Trophoblast cell (in vitro differentiated cells and primary cell): Measurements from ENCODE around the gene PDZK1.

Source experiments
- DNase-seq, 2 donors: peaks; one replicate each; pipeline ENCODE4 v3.0.0-alpha.2; 2016
- H2AFZ ChIP-seq: 2 replicates; pipeline ENCODE4 v1.6.1; 2013; ENCODE audit warnings: low read length, moderate library complexity, mild to moderate bottlenecking; ENCODE audit not compliant: insufficient read depth, poor library complexity
- H2AK5ac ChIP-seq: 2 replicates; pipeline ENCODE4 v1.6.1; 2013; ENCODE audit warnings: mild to moderate bottlenecking, low read length
- H2BK120ac ChIP-seq: 2 replicates; pipeline ENCODE4 v1.6.1; 2013; ENCODE audit warnings: low read length, mild to moderate bottlenecking, moderate library complexity; ENCODE audit not compliant: insufficient read depth, poor library complexity
- H2BK12ac ChIP-seq: 2 replicates; pipeline ENCODE4 v1.6.1; 2013; ENCODE audit warnings: mild to moderate bottlenecking, low read length, moderate library complexity
- H2BK5ac ChIP-seq: 2 replicates; pipeline ENCODE4 v1.6.1; 2013; ENCODE audit warnings: low read length, low read depth, moderate library complexity, mild to moderate bottlenecking; ENCODE audit not compliant: poor library complexity
- H3K14ac ChIP-seq: 2 replicates; pipeline ENCODE4 v1.6.1; 2013; ENCODE audit warnings: mild to moderate bottlenecking, low read length
- H3K18ac ChIP-seq: 2 replicates; pipeline ENCODE4 v1.6.1; 2013; ENCODE audit warnings: mild to moderate bottlenecking, low read length
- H3K23ac ChIP-seq: 2 replicates; pipeline ENCODE4 v1.6.1; 2013; ENCODE audit warnings: low read length
- H3K27ac ChIP-seq: 2 replicates; pipeline ENCODE4 v1.5.1; 2013; ENCODE audit warnings: low read depth, mild to moderate bottlenecking, inconsistent platforms, low read length, moderate library complexity
- H3K27me3 ChIP-seq: 2 replicates; pipeline ENCODE4 v1.6.1; 2013; ENCODE audit warnings: inconsistent platforms, mild to moderate bottlenecking, low read length, moderate library complexity; ENCODE audit not compliant: insufficient read depth
- H3K36me3 ChIP-seq, 2 experiments: 1 replicate in 1 of 2; 2 replicates in 1 of 2; pipeline ENCODE4 v1.6.1; 2013; ENCODE audit warnings: low read length in 2 of 2, mild to moderate bottlenecking in 2 of 2, moderate library complexity in 1 of 2; ENCODE audit not compliant: insufficient read depth in 2 of 2, control insufficient read depth in 1 of 2
- H3K4ac ChIP-seq: 2 replicates; pipeline ENCODE4 v1.6.1; 2013; ENCODE audit warnings: low read depth, mild to moderate bottlenecking, low read length, moderate library complexity
- H3K4me1 ChIP-seq, 2 experiments: 1 replicate in 1 of 2; 2 replicates in 1 of 2; pipeline ENCODE4 v1.6.1; 2013; ENCODE audit warnings: low read length in 2 of 2, mild to moderate bottlenecking in 2 of 2, moderate library complexity in 1 of 2; ENCODE audit not compliant: insufficient read depth in 2 of 2, control insufficient read depth in 1 of 2
- H3K4me2 ChIP-seq: 2 replicates; pipeline ENCODE4 v1.6.1; 2013; ENCODE audit warnings: inconsistent platforms, mild to moderate bottlenecking, low read length, moderate library complexity
- H3K4me3 ChIP-seq: 2 replicates; pipeline ENCODE4 v1.5.1; 2013; ENCODE audit warnings: mild to moderate bottlenecking, low read depth, low read length, inconsistent platforms
- H3K79me1 ChIP-seq: one replicate; pipeline ENCODE4 v1.6.1; 2013; ENCODE audit warnings: low read length
- H3K79me2 ChIP-seq: 2 replicates; pipeline ENCODE4 v1.6.1; 2013; ENCODE audit warnings: low read length, mild to moderate bottlenecking; ENCODE audit not compliant: control insufficient read depth, insufficient read depth, poor library complexity
- H3K9ac ChIP-seq: 2 replicates; pipeline ENCODE4 v1.6.1; 2013; ENCODE audit warnings: mild to moderate bottlenecking, low read length
- H3K9me3 ChIP-seq: 2 replicates; pipeline ENCODE4 v1.6.1; 2013; ENCODE audit warnings: low read depth, mild to moderate bottlenecking, control low read depth, inconsistent platforms, low read length; ENCODE audit not compliant: insufficient read depth
- H4K12ac ChIP-seq: 2 replicates; pipeline ENCODE4 v1.6.1; 2013; ENCODE audit warnings: low read depth, mild to moderate bottlenecking, low read length, moderate library complexity
- H4K8ac ChIP-seq: 2 replicates; pipeline ENCODE4 v1.6.1; 2013; ENCODE audit warnings: low read depth, mild to moderate bottlenecking, low read length, moderate library complexity
- H4K91ac ChIP-seq: one replicate; pipeline ENCODE4 v1.6.1; 2013; ENCODE audit warnings: low read depth, mild to moderate bottlenecking, low read length, moderate library complexity
- WGBS: extraction: QIAGEN DNeasy Blood & Tissue Kit; methylation state at CpG from one replicate; pipeline ENCODE4 v1.1.7; 2013; ENCODE audit warnings: missing lambda C conversion rate; ENCODE audit not compliant: insufficient read length, insufficient coverage; ENCODE audit errors: extremely low coverage; 5-methylcytosine and 5-hydroxymethylcytosine counted together

The PDZK1 gene

DNA sequence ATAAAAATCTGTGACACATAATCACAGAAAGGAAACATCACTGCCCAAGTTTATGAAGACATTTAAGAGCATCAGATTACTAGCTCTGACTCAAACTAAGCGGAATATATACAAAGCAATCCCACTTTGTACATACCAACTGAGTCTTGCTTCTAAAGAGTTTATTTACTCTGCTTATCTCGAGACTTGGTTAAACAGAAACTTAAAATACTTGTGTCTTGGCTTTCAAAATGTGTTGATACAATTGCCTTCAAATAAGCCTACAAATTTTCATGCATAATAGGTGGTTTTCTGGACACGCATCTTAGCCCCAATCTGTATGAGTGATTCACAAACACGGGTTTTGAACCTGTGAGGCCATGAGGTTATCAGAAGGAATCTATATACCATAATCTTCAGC is 33.1 kb upstream of the PDZK1 start:
- Histone ChIP-seq H3K4me3 (no peak overlapping the region), H3K4ac (no peak overlapping the region), H3K27ac (no peak overlapping the region), H2BK12ac (no peak overlapping the region), H3K9ac (no peak overlapping the region), H3K9me3 (no peaks in the 10 kb centered on the region), H4K91ac (no peak overlapping the region), H3K18ac (no peak overlapping the region), H4K12ac (no peak overlapping the region), H3K79me2 (no peaks in the 10 kb centered on the region), H3K36me3 (peaks cover 5 to 17% of the 10 kb centered on the region in 2 experiments), H3K4me2 (no peak overlapping the region), H3K4me1 (no peaks in the 10 kb centered on the region), H4K8ac (no peak overlapping the region), H2AK5ac (no peak overlapping the region), H2AFZ (no peak overlapping the region), H3K14ac (no peak overlapping the region), H2BK5ac (no peak overlapping the region), H3K79me1 (no peaks in the 10 kb centered on the region), H2BK120ac (no peak overlapping the region), H3K27me3 (no peaks in the 10 kb centered on the region), H3K23ac (no peak overlapping the region)
- no CpG with 5 or more reads among the region's 4 CpGs for WGBS
- no peak for DNase-seq

DNA sequence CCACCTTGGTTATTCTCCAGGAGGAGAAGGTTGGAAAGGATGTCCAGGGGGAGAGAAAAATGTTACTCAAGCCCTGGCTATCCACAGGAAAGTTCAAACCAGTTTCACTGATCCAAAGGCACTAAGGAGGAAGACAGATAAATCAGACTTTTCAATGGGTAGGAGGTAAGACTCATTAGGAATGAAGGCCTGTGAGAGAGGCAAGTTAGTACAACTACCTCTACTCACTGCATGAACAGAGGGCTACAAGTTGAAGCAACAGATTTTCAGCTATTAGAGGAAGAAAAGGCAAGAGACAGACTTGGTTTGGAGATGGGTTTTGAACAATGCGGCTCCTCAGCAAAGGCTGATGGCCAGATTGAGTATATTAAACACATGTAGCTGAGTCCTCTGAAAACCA is 29.0 kb upstream of the PDZK1 start:
- H3K27ac ChIP-seq = no peak overlapping the region
- no peak overlapping the region for H3K4me3 ChIP-seq
- H3K9ac ChIP-seq = no peak overlapping the region
- H3K23ac ChIP-seq = peak overlapping the region; percentile 22
- H2BK12ac ChIP-seq = no peak overlapping the region
- no peaks in the 10 kb centered on the region for H3K79me2 ChIP-seq
- H3K79me1 ChIP-seq = no peaks in the 10 kb centered on the region
- H2AFZ ChIP-seq = no peak overlapping the region
- no peak overlapping the region for H4K8ac ChIP-seq
- H3K36me3 ChIP-seq = peaks cover 0 to 4% of the 10 kb centered on the region in 2 experiments
- no peak for DNase-seq
- H2BK120ac ChIP-seq = no peak overlapping the region
- no peak overlapping the region for H2AK5ac ChIP-seq
- WGBS = no CpG with 5 or more reads among the region's 1 CpG
- H3K27me3 ChIP-seq = no peaks in the 10 kb centered on the region
- no peak overlapping the region for H3K14ac ChIP-seq
- no peak overlapping the region for H4K91ac ChIP-seq
- H2BK5ac ChIP-seq = no peak overlapping the region
- H3K18ac ChIP-seq = no peak overlapping the region
- no peak overlapping the region for H3K4ac ChIP-seq
- no peak overlapping the region for H4K12ac ChIP-seq
- H3K9me3 ChIP-seq = no peaks in the 10 kb centered on the region
- H3K4me2 ChIP-seq = no peak overlapping the region
- no peaks in the 10 kb centered on the region for H3K4me1 ChIP-seq

GRCh38 chr1:145730900-145731299 is 23.7 kb upstream of the PDZK1 start:
- Histone ChIP-seq H2AFZ (no peak overlapping the region), H3K18ac (no peak overlapping the region), H4K12ac (no peak overlapping the region), H3K9ac (no peak overlapping the region), H4K8ac (no peak overlapping the region), H3K4me2 (no peak overlapping the region), H3K79me2 (no peaks in the 10 kb centered on the region), H3K79me1 (no peaks in the 10 kb centered on the region), H3K27me3 (no peaks in the 10 kb centered on the region), H2BK120ac (no peak overlapping the region), H4K91ac (no peak overlapping the region), H3K4me3 (no peak overlapping the region), H3K14ac (no peak overlapping the region), H3K23ac (no peak overlapping the region), H3K4me1 (no peaks in the 10 kb centered on the region), H3K36me3 (no peaks in the 10 kb centered on the region), H3K9me3 (no peaks in the 10 kb centered on the region), H2BK5ac (no peak overlapping the region), H3K27ac (no peak overlapping the region), H2BK12ac (no peak overlapping the region), H2AK5ac (no peak overlapping the region), H3K4ac (no peak overlapping the region)
- no CpG with 5 or more reads among the region's 3 CpGs for WGBS
- DNase-seq = peak; percentile 32 to 68

DNA sequence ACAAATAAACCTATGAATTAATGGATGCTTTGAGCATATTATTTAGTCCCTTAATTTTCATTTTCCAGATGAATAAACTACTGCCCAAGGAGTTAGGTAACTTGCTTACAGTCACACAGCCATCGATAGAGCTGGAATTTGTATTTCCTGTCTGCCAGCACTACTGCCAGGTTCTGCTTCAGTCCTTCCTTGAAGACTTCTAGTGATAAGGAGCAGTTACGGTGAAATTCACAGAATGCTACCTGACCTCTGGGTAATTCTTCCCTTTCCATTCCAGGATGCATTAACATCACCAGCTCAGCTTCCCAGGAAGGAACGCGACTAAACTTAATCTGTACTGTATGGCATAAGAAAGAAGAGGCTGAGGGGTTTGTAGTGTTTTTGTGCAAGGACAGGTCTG is 23.3 kb upstream of the PDZK1 start:
- Histone ChIP-seq H2AFZ (no peak overlapping the region), H3K79me2 (no peaks in the 10 kb centered on the region), H3K4me2 (no peak overlapping the region), H3K36me3 (no peaks in the 10 kb centered on the region), H3K9me3 (no peaks in the 10 kb centered on the region), H3K27ac (no peak overlapping the region), H3K4me1 (no peaks in the 10 kb centered on the region), H2BK120ac (no peak overlapping the region), H3K18ac (no peak overlapping the region), H3K14ac (no peak overlapping the region), H2BK12ac (no peak overlapping the region), H3K27me3 (no peaks in the 10 kb centered on the region), H4K91ac (no peak overlapping the region), H3K4ac (no peak overlapping the region), H3K79me1 (no peaks in the 10 kb centered on the region), H2BK5ac (no peak overlapping the region), H3K23ac (no peak overlapping the region), H2AK5ac (no peak overlapping the region), H3K9ac (no peak overlapping the region), H4K12ac (no peak overlapping the region), H3K4me3 (no peak overlapping the region), H4K8ac (no peak overlapping the region)
- peak in 1 of 2 donors; percentile 64 for DNase-seq
- WGBS = no CpG with 5 or more reads among the region's 4 CpGs
